GM23338 (cell line): ENCODE measurements around the gene KLKB1. TPM values are rescaled to one million over a fixed set of nuclear protein-coding genes. Genes with fewer than 3 reads are reported as not detected.

ENCODE experiments used
- ATAC-seq: fragments of 200-7000 bp; cut with Tn5 transposase; 3 replicates; pipeline ENCODE4 v1.9.1; 2020
- DNase-seq: peaks from one replicate; pipeline ENCODE4 v3.0.0-alpha.2; 2015; ENCODE audit warnings: low spot score
- H2AFZ ChIP-seq: fragments of 200-600 bp; sonication (generic); 2 replicates; pipeline ENCODE4 v1.8.0; 2016; ENCODE audit warnings: antibody characterized with exemption, mild to moderate bottlenecking, moderate library complexity
- H3F3A ChIP-seq: fragments of 200-600 bp; sonication (generic); replicated peaks from 2 replicates; pipeline ENCODE4 v1.8.0; 2017; ENCODE audit warnings: antibody characterized with exemption, mixed run types, low read depth
- H3K27ac ChIP-seq: fragments of 200-600 bp; sonication (generic); 2 replicates; pipeline ENCODE4 v1.6.1; 2016; ENCODE audit warnings: low read depth
- H3K27me3 ChIP-seq: fragments of 200-600 bp; sonication (generic); 2 replicates; pipeline ENCODE4 v1.8.0; 2016; ENCODE audit warnings: mild to moderate bottlenecking, mixed run types, moderate library complexity; ENCODE audit not compliant: insufficient read depth
- H3K36me3 ChIP-seq: fragments of 200-600 bp; sonication (generic); 2 replicates; pipeline ENCODE4 v1.8.0; 2016; ENCODE audit warnings: mild to moderate bottlenecking; ENCODE audit not compliant: insufficient read depth
- H3K4me1 ChIP-seq: fragments of 200-600 bp; sonication (generic); 2 replicates; pipeline ENCODE4 v1.8.0; 2016; ENCODE audit warnings: mild to moderate bottlenecking, moderate library complexity; ENCODE audit not compliant: insufficient read depth
- H3K4me2 ChIP-seq: fragments of 200-600 bp; sonication (generic); 2 replicates; pipeline ENCODE4 v1.7.1; 2017; ENCODE audit warnings: mixed run types
- H3K4me3 ChIP-seq: fragments of 200-600 bp; sonication (generic); 2 replicates; pipeline ENCODE4 v1.6.1; 2016; ENCODE audit warnings: mixed run types
- H3K79me2 ChIP-seq: fragments of 200-600 bp; sonication (generic); replicated peaks from 2 replicates; pipeline ENCODE4 v1.8.0; 2017; ENCODE audit warnings: mild to moderate bottlenecking; ENCODE audit not compliant: insufficient read depth
- H3K9me2 ChIP-seq: fragments of 200-600 bp; sonication (generic); 2 replicates; pipeline ENCODE4 v1.8.0; 2017; ENCODE audit not compliant: insufficient read depth
- H4K20me1 ChIP-seq: fragments of 200-600 bp; sonication (generic); replicated peaks from 2 replicates; pipeline ENCODE4 v1.8.0; 2017; ENCODE audit warnings: mild to moderate bottlenecking; ENCODE audit not compliant: insufficient read depth
- H3K27ac Mint-ChIP-seq: 2 replicates; pipeline ENCODE4 v1.8.0; 2020; ENCODE audit warnings: inconsistent platforms, mild to moderate bottlenecking, moderate library complexity, mixed read lengths
- H3K27me3 Mint-ChIP-seq: 3 replicates; pipeline ENCODE4 v1.8.0; 2022; ENCODE audit warnings: low read depth, mild to moderate bottlenecking, moderate library complexity, mixed read lengths, inconsistent platforms; ENCODE audit not compliant: insufficient read depth, poor library complexity
- H3K36me3 Mint-ChIP-seq: 3 replicates; pipeline ENCODE4 v1.8.0; 2021; ENCODE audit warnings: low read depth, mild to moderate bottlenecking, inconsistent platforms, moderate library complexity, mixed read lengths
- H3K4me1 Mint-ChIP-seq: 3 replicates; pipeline ENCODE4 v1.8.0; 2020; ENCODE audit warnings: mild to moderate bottlenecking, inconsistent platforms, mixed read lengths
- H3K4me3 Mint-ChIP-seq: 3 replicates; pipeline ENCODE4 v1.8.0; 2021; ENCODE audit warnings: moderate library complexity, mild to moderate bottlenecking, inconsistent platforms, mixed read lengths
- H3K9me3 Mint-ChIP-seq: 3 replicates; pipeline ENCODE4 v1.8.0; 2020; ENCODE audit warnings: moderate library complexity, mild to moderate bottlenecking, inconsistent platforms, mixed read lengths
- CREB1 ChIP-seq: fragments of 250-450 bp; sonication (Bioruptor Pico); IDR thresholded peaks from 2 replicates; pipeline ENCODE4 v1.5.0; 2020; ENCODE audit warnings: low read depth, mild to moderate bottlenecking, moderate library complexity
- EZH2phosphoT487 ChIP-seq: fragments of 200-600 bp; sonication (generic); IDR thresholded peaks from one replicate; pipeline ENCODE4 v1.8.1; 2018; ENCODE audit warnings: antibody characterized with exemption; ENCODE audit not compliant: unreplicated experiment
- JUNB ChIP-seq: IDR thresholded peaks from one replicate; pipeline ENCODE4 v1.6.1; 2016; ENCODE audit warnings: antibody characterized with exemption; ENCODE audit not compliant: unreplicated experiment
- POLR2AphosphoS5 ChIP-seq: IDR thresholded peaks from 2 replicates; pipeline ENCODE4 v1.6.1; 2016; ENCODE audit warnings: antibody characterized with exemption, low read depth
- STAT1 ChIP-seq: IDR thresholded peaks from one replicate; pipeline ENCODE4 v1.6.1; 2016; ENCODE audit warnings: antibody characterized with exemption; ENCODE audit not compliant: unreplicated experiment
- polyA plus RNA-seq: library from polyadenylated mRNA; unstranded; fragments of >200 nt; fragmentation: Nextera tagmentation; extraction: Ambion mirVana; gene quantifications from 2 replicates; pipeline ENCODE4 v1.2.1, GENCODE V29; 2016
- total RNA-seq: library from RNA; depleted of rRNA; stranded (reverse); fragments of >200 nt; shearing (Covaris generic); gene quantifications from 2 replicates; pipeline ENCODE4 v1.2.3, GENCODE V29; 2014
- TF ChIP-seq, protein P1 (sequence below), 2 experiments: fragments of 200-600 bp in 1 of 2; sonication (generic) in 1 of 2; conservative IDR thresholded peaks; 2 replicates each; pipeline versions ENCODE4 v1.5.1 to v1.6.1; 2016 to 2017; ENCODE audit warnings: antibody characterized with exemption in 2 of 2, low read depth in 2 of 2, mild to moderate bottlenecking in 2 of 2, moderate library complexity in 1 of 2
- TF ChIP-seq, protein P2 (sequence below): IDR thresholded peaks from 2 replicates; pipeline ENCODE4 v1.6.1; 2016; ENCODE audit warnings: antibody characterized with exemption
- TF ChIP-seq, protein P3 (sequence below): fragments of 250-450 bp; sonication (Bioruptor Pico); IDR thresholded peaks from 2 replicates; pipeline ENCODE4 v1.5.0; 2020; ENCODE audit warnings: mild to moderate bottlenecking, moderate library complexity

The KLKB1 gene
- total and polyA plus RNA-seq, 2 experiments from 2014 or later: 8.6 to 10.9 TPM

DNA sequence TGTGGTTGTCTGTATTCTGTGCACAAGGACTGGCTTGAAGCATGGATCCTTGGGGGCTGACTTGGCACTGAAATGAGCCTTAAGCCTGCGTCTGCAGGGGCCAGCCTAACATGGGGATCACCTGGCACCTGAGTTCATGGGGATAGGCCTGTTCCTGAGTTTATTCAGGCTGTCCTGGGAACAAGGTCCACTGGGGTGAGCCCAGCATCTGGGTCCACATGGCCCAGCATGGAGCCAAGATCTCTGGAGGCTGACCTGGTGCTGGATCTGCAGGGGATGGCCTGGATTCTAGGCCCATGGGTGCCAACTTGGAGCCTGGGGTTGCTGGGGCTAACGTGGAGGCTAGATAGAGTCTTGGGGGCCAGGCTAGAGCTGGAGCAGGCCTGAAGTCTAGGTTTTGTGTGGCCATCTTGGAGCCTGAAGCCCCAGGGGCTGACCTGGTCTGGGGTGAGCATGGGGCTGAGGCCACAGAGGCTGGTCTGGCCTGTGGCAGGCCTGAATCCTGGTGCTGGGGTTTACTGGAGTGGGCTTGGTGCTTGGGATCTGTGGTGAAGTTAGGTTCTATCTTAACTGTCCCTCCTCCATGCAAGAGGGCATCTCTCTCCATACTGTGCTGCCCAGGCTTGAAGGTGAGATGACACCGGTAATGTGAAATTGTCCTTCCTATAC is 652 bp upstream of the KLKB1 start (continued):
- TF ChIP-seq, protein P1, sequence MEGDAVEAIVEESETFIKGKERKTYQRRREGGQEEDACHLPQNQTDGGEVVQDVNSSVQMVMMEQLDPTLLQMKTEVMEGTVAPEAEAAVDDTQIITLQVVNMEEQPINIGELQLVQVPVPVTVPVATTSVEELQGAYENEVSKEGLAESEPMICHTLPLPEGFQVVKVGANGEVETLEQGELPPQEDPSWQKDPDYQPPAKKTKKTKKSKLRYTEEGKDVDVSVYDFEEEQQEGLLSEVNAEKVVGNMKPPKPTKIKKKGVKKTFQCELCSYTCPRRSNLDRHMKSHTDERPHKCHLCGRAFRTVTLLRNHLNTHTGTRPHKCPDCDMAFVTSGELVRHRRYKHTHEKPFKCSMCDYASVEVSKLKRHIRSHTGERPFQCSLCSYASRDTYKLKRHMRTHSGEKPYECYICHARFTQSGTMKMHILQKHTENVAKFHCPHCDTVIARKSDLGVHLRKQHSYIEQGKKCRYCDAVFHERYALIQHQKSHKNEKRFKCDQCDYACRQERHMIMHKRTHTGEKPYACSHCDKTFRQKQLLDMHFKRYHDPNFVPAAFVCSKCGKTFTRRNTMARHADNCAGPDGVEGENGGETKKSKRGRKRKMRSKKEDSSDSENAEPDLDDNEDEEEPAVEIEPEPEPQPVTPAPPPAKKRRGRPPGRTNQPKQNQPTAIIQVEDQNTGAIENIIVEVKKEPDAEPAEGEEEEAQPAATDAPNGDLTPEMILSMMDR (conservative IDR thresholded peaks at IDR 0.05; ENCODE audit: low read depth in 2 of 2): no peak
- TF ChIP-seq POLR2AphosphoS5 (no peak), EZH2phosphoT487 (no peak)

- 0 out of 2 replicates have a peak, but pooled peaks cover 14% of the 10 kb centered on the region for H3K4me1 ChIP-seq
- peaks cover 3% of the 10 kb centered on the region; the same call in 1 of the 2 replicates for H3K9me2 ChIP-seq
- peaks cover 24% of the 10 kb centered on the region for H3K36me3 ChIP-seq
- DNase-seq (no peak), ATAC-seq (no peak)
- H3K4me3 ChIP-seq: no peak overlapping the region
- H3K27me3 ChIP-seq: no peaks in the 10 kb centered on the region
- no peaks in the 10 kb centered on the region for H4K20me1 ChIP-seq
- Mint-ChIP-seq H3K36me3 (peaks cover 42% of the 10 kb centered on the region), H3K27ac (no peak overlapping the region), H3K9me3 (peaks cover 43% of the 10 kb centered on the region), H3K4me1 (peaks cover 18% of the 10 kb centered on the region; the same call in 2 of the 3 replicates), H3K4me3 (no peak overlapping the region), H3K27me3 (peaks cover 4% of the 10 kb centered on the region)
- H3F3A ChIP-seq: no peaks in the 10 kb centered on the region
- H2AFZ ChIP-seq: 0 out of 2 replicates have a peak overlapping the region, but pooled peaks have one; percentile 5
- no peak overlapping the region for H3K4me2 ChIP-seq
- H3K79me2 ChIP-seq: no peaks in the 10 kb centered on the region
- no peak overlapping the region for H3K27ac ChIP-seq
- TF ChIP-seq STAT1 (no peak), CREB1 (CRISPR knock-in tag) (no peak), POLR2AphosphoS5 (no peak), JUNB (no peak)
- TF ChIP-seq, protein P1 (conservative IDR thresholded peaks at IDR 0.05; ENCODE audit: low read depth in 2 of 2): no peak
- TF ChIP-seq, protein P2, sequence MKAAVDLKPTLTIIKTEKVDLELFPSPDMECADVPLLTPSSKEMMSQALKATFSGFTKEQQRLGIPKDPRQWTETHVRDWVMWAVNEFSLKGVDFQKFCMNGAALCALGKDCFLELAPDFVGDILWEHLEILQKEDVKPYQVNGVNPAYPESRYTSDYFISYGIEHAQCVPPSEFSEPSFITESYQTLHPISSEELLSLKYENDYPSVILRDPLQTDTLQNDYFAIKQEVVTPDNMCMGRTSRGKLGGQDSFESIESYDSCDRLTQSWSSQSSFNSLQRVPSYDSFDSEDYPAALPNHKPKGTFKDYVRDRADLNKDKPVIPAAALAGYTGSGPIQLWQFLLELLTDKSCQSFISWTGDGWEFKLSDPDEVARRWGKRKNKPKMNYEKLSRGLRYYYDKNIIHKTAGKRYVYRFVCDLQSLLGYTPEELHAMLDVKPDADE: no peak
- TF ChIP-seq, protein P3, sequence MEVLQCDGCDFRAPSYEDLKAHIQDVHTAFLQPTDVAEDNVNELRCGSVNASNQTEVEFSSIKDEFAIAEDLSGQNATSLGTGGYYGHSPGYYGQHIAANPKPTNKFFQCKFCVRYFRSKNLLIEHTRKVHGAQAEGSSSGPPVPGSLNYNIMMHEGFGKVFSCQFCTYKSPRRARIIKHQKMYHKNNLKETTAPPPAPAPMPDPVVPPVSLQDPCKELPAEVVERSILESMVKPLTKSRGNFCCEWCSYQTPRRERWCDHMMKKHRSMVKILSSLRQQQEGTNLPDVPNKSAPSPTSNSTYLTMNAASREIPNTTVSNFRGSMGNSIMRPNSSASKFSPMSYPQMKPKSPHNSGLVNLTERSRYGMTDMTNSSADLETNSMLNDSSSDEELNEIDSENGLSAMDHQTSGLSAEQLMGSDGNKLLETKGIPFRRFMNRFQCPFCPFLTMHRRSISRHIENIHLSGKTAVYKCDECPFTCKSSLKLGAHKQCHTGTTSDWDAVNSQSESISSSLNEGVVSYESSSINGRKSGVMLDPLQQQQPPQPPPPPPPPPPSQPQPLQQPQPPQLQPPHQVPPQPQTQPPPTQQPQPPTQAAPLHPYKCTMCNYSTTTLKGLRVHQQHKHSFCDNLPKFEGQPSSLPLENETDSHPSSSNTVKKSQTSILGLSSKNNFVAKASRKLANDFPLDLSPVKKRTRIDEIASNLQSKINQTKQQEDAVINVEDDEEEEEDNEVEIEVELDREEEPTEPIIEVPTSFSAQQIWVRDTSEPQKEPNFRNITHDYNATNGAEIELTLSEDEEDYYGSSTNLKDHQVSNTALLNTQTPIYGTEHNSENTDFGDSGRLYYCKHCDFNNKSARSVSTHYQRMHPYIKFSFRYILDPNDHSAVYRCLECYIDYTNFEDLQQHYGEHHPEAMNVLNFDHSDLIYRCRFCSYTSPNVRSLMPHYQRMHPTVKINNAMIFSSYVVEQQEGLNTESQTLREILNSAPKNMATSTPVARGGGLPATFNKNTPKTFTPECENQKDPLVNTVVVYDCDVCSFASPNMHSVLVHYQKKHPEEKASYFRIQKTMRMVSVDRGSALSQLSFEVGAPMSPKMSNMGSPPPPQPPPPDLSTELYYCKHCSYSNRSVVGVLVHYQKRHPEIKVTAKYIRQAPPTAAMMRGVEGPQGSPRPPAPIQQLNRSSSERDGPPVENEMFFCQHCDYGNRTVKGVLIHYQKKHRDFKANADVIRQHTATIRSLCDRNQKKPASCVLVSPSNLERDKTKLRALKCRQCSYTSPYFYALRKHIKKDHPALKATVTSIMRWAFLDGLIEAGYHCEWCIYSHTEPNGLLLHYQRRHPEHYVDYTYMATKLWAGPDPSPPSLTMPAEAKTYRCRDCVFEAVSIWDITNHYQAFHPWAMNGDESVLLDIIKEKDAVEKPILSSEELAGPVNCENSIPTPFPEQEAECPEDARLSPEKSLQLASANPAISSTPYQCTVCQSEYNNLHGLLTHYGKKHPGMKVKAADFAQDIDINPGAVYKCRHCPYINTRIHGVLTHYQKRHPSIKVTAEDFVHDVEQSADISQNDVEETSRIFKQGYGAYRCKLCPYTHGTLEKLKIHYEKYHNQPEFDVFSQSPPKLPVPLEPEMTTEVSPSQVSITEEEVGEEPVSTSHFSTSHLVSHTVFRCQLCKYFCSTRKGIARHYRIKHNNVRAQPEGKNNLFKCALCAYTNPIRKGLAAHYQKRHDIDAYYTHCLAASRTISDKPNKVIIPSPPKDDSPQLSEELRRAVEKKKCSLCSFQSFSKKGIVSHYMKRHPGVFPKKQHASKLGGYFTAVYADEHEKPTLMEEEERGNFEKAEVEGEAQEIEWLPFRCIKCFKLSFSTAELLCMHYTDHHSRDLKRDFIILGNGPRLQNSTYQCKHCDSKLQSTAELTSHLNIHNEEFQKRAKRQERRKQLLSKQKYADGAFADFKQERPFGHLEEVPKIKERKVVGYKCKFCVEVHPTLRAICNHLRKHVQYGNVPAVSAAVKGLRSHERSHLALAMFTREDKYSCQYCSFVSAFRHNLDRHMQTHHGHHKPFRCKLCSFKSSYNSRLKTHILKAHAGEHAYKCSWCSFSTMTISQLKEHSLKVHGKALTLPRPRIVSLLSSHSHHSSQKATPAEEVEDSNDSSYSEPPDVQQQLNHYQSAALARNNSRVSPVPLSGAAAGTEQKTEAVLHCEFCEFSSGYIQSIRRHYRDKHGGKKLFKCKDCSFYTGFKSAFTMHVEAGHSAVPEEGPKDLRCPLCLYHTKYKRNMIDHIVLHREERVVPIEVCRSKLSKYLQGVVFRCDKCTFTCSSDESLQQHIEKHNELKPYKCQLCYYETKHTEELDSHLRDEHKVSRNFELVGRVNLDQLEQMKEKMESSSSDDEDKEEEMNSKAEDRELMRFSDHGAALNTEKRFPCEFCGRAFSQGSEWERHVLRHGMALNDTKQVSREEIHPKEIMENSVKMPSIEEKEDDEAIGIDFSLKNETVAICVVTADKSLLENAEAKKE (CRISPR knock-in tag): no peak
Measured at GRCh38 chr4:186227744-186228513, 622 bp downstream of the KLKB1 start.
